Keratinocyte (primary cell): ENCODE results near the gene TNPO1. TPM values are rescaled to one million over a fixed set of nuclear protein-coding genes. Genes with fewer than 3 reads are reported as not detected.

Experiments used
- DNase-seq: peaks from one replicate; pipeline ENCODE4 v3.0.0-alpha.2; 2011; ENCODE audit warnings: low read depth, missing footprints, low spot score
- FAIRE-seq: peaks from 2 replicates; lab custom pipeline; 2011; peaks lifted over from hg19 to GRCh38; lab: Jason Lieb, UNC
- H2AFZ ChIP-seq: 2 replicates; pipeline ENCODE4 v1.6.0; 2012; ENCODE audit warnings: low read length, control low read depth, inconsistent platforms; ENCODE audit not compliant: control insufficient read depth
- H3K27ac ChIP-seq: 2 replicates; pipeline ENCODE4 v1.5.1; 2011; ENCODE audit warnings: low read length; ENCODE audit not compliant: control insufficient read depth, insufficient read depth
- H3K27me3 ChIP-seq: 3 replicates; pipeline ENCODE4 v1.6.0; 2011; ENCODE audit warnings: low read length; ENCODE audit not compliant: control insufficient read depth, insufficient read depth; ENCODE audit errors: extremely low read depth
- H3K36me3 ChIP-seq, 2 experiments: 2 replicates in 1 of 2; 3 replicates in 1 of 2; pipeline ENCODE4 v1.5.1; 2011; ENCODE audit warnings: low read length in 2 of 2, mild to moderate bottlenecking in 1 of 2; ENCODE audit not compliant: control insufficient read depth in 2 of 2, insufficient read depth in 2 of 2; ENCODE audit errors: extremely low read depth in 1 of 2
- H3K4me1 ChIP-seq: 3 replicates; pipeline ENCODE4 v1.5.1; 2011; ENCODE audit warnings: low read length; ENCODE audit not compliant: control insufficient read depth, insufficient read depth; ENCODE audit errors: extremely low read depth
- H3K4me2 ChIP-seq: 3 replicates; pipeline ENCODE4 v1.6.0; 2011; ENCODE audit warnings: low read depth, low read length; ENCODE audit not compliant: control insufficient read depth, insufficient read depth; ENCODE audit errors: extremely low read depth
- H3K4me3 ChIP-seq, 3 experiments: fragments of 200-600 bp in 1 of 3; sonication (generic) in 1 of 3; 2 replicates in 2 of 3; 3 replicates in 1 of 3; pipeline ENCODE4 v1.5.1; 2011 to 2016; ENCODE audit warnings: low read length in 3 of 3, mild to moderate bottlenecking in 3 of 3, control low read depth in 2 of 3, inconsistent platforms in 1 of 3, low read depth in 1 of 3, mixed read lengths in 1 of 3, mixed run types in 1 of 3, moderate library complexity in 1 of 3; ENCODE audit not compliant: control insufficient read depth in 2 of 3, insufficient read depth in 2 of 3; ENCODE audit errors: extremely low read depth in 1 of 3
- H3K79me2 ChIP-seq: 2 replicates; pipeline ENCODE4 v1.6.0; 2012; ENCODE audit warnings: low read length; ENCODE audit not compliant: control insufficient read depth, insufficient read depth
- H3K9ac ChIP-seq: 3 replicates; pipeline ENCODE4 v1.6.0; 2011; ENCODE audit warnings: low read length; ENCODE audit not compliant: control insufficient read depth, insufficient read depth; ENCODE audit errors: extremely low read depth
- H3K9me1 ChIP-seq: 3 replicates; pipeline ENCODE4 v1.6.0; 2011; ENCODE audit warnings: low read length; ENCODE audit not compliant: control insufficient read depth, insufficient read depth; ENCODE audit errors: extremely low read depth
- H3K9me3 ChIP-seq: 2 replicates; pipeline ENCODE4 v1.5.1; 2012; ENCODE audit warnings: low read depth, low read length; ENCODE audit not compliant: control insufficient read depth
- H4K20me1 ChIP-seq: 3 replicates; pipeline ENCODE4 v1.6.0; 2011; ENCODE audit warnings: low read length; ENCODE audit not compliant: control insufficient read depth, insufficient read depth; ENCODE audit errors: extremely low read depth
- CTCF ChIP-seq, 3 experiments: IDR thresholded peaks in 1 of 3; conservative IDR thresholded peaks in 1 of 3; optimal IDR thresholded peaks in 1 of 3; 2 replicates in 2 of 3; 3 replicates in 1 of 3; pipeline versions ENCODE3 to v1.5.1; 2011; ENCODE audit warnings: low read length in 3 of 3, mild to moderate bottlenecking in 3 of 3, moderate library complexity in 2 of 3, control low read depth in 1 of 3, inconsistent platforms in 1 of 3; ENCODE audit not compliant: insufficient read depth in 2 of 3; ENCODE audit errors: extremely low read depth in 1 of 3
- EZH2 ChIP-seq: IDR thresholded peaks from one replicate; pipeline ENCODE4 v1.6.1; 2012; ENCODE audit warnings: inconsistent platforms, mild to moderate bottlenecking, low read length, moderate library complexity
- dilution Hi-C: fragments of 300-500 bp; cut with MboI; formaldehyde crosslinking; loops from one replicate; pipeline ENCODE4 v1.7.0; 2020; ENCODE audit warnings: low sequenced_read_pairs; ENCODE audit not compliant: extremely low pct_ligation_motif_present
- polyA plus RNA-seq, 5 experiments: library from polyadenylated mRNA; depleted of rRNA in 3 of 5; stranded (reverse) in 3 of 5; stranded (forward) in 1 of 5; unstranded in 1 of 5; fragments of >200 nt; gene quantifications; 1 replicate in 1 of 5; 2 replicates in 3 of 5; 3 replicates in 1 of 5; pipeline versions ENCODE4 v1.2.1 to v1.2.3, GENCODE V29; 2011 to 2012; ENCODE audit warnings: missing spikeins in 2 of 5, low read depth in 1 of 5, low replicate concordance in 1 of 5

The TNPO1 gene
- polyA plus RNA-seq, 1 donor (not counting 4 experiments of a cell fraction or from before 2014, with no cell fraction given) = 123 TPM

GRCh38 chr5:72908664-72909063 is 92.2 kb downstream of the TNPO1 start:
- dilution Hi-C loops = no loop called here
- Histone ChIP-seq H3K4me2 (no peak overlapping the region), H3K36me3 (peaks cover 15 to 39% of the 10 kb centered on the region in 2 experiments), H3K9me3 (no peaks in the 10 kb centered on the region), H3K4me1 (no peaks in the 10 kb centered on the region), H3K9me1 (no peaks in the 10 kb centered on the region), H3K79me2 (no peaks in the 10 kb centered on the region), H3K27ac (no peak overlapping the region), H2AFZ (no peak overlapping the region), H4K20me1 (no peaks in the 10 kb centered on the region), H3K27me3 (no peaks in the 10 kb centered on the region), H3K9ac (no peak overlapping the region), H3K4me3 (no peak overlapping the region)
- TF ChIP-seq EZH2 = no peak
- no peak for TF ChIP-seq CTCF (optimal IDR thresholded peaks at IDR 0.05 in 1 of 3, IDR thresholded peaks at IDR 0.05 in 1 of 3, conservative IDR thresholded peaks at IDR 0.05 in 1 of 3; ENCODE audit: extremely low read depth in 1 of 3, insufficient read depth in 2 of 3, low read length in 3 of 3)
- DNase-seq (no peak), FAIRE-seq (no peak)

- Histone ChIP-seq H3K27ac (no peak overlapping the region), H3K9me3 (no peaks in the 10 kb centered on the region), H3K9ac (no peak overlapping the region), H2AFZ (no peak overlapping the region), H3K27me3 (no peaks in the 10 kb centered on the region), H3K9me1 (no peaks in the 10 kb centered on the region), H4K20me1 (no peaks in the 10 kb centered on the region), H3K4me3 (no peak overlapping the region), H3K79me2 (no peaks in the 10 kb centered on the region), H3K4me1 (no peaks in the 10 kb centered on the region), H3K36me3 (peaks cover 0 to 3% of the 10 kb centered on the region in 2 experiments), H3K4me2 (no peak overlapping the region)
- DNase-seq = no peak
- dilution Hi-C loops = no loop called here
- FAIRE-seq = no peak
- TF ChIP-seq CTCF (optimal IDR thresholded peaks at IDR 0.05 in 1 of 3, IDR thresholded peaks at IDR 0.05 in 1 of 3, conservative IDR thresholded peaks at IDR 0.05 in 1 of 3; ENCODE audit: extremely low read depth in 1 of 3, insufficient read depth in 2 of 3, low read length in 3 of 3) = no peak
- TF ChIP-seq EZH2 = no peak
Measured at GRCh38 chr5:72917371-72917776, 100.9 kb downstream of the TNPO1 start.
